Measurements from ENCODE around the gene GRIK3.

GRIK3 gene

DNA sequence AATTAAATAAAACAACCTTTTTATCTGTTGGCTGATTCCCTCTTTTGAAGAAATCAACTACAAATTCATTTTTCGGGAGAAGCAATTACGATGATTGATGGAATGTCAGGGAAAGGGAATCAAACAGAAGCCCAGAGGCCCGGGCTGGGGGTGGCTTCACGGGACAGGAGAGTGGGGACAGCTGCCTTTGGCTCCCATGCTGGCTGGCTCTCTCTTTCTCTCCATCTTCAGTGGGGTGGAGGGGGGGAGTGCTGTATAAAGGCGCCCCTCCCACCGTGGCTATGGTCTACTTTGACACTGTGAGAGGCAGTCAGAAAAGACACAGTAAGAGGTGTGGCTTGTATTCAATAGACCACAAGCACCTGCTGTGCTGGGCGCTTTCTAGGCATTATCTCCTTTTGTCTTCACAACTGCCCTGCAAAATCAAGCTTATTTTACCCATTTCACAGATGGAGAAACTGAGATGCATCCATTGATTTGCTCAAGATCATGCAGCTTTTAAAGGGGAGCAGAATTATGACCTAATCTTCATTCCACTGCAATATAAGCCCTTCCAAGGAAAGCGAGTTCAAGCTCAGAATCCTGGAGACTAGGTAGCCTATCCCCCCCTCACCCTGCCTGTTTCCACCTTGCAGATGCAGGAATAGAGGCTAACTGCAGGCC is 92.9 kb downstream of the GRIK3 start:
- no peak for TF ChIP-seq RAD21 (IDR thresholded peaks at IDR 0.05; ENCODE audit: low read depth)
- TF ChIP-seq TAF1 (IDR thresholded peaks at IDR 0.05; ENCODE audit: low read depth), result no peak

DNA sequence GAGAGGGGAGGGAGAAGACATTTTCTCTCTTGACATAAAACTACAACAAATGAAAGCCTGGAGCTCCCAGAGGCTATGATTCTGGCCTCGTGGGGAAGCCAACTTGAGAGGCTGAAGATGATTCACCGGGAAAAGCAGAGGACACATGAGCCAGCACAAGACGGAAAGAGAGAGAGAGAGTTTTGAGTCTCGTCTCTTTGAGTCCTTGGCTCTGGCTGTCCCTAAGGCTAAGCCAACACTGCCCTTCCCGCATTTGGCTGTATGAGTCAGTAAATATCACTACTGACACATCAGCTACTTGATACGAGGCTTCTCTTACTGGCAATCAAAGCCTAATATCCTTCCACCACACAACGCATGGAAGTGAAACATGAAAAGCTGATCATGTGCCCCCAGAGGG is 95.5 kb downstream of the GRIK3 start:
- TF ChIP-seq TAF1 (IDR thresholded peaks at IDR 0.05; ENCODE audit: low read depth) (no peak), EP300 (IDR thresholded peaks at IDR 0.05; ENCODE audit: borderline replicate concordance) (no peak), FOXM1 (IDR thresholded peaks at IDR 0.05; ENCODE audit: borderline replicate concordance, low read depth) (no peak), CREB1 (IDR thresholded peaks at IDR 0.05; ENCODE audit: low read depth) (no peak), ZBTB7A (IDR thresholded peaks at IDR 0.05; ENCODE audit: low read depth) (no peak), RAD21 (IDR thresholded peaks at IDR 0.05; ENCODE audit: low read depth) (no peak), CEBPB (IDR thresholded peaks at IDR 0.05) (no peak)
- TF ChIP-seq, protein P1, sequence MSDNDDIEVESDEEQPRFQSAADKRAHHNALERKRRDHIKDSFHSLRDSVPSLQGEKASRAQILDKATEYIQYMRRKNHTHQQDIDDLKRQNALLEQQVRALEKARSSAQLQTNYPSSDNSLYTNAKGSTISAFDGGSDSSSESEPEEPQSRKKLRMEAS (IDR thresholded peaks at IDR 0.05), result no peak
- TF ChIP-seq, protein P2, sequence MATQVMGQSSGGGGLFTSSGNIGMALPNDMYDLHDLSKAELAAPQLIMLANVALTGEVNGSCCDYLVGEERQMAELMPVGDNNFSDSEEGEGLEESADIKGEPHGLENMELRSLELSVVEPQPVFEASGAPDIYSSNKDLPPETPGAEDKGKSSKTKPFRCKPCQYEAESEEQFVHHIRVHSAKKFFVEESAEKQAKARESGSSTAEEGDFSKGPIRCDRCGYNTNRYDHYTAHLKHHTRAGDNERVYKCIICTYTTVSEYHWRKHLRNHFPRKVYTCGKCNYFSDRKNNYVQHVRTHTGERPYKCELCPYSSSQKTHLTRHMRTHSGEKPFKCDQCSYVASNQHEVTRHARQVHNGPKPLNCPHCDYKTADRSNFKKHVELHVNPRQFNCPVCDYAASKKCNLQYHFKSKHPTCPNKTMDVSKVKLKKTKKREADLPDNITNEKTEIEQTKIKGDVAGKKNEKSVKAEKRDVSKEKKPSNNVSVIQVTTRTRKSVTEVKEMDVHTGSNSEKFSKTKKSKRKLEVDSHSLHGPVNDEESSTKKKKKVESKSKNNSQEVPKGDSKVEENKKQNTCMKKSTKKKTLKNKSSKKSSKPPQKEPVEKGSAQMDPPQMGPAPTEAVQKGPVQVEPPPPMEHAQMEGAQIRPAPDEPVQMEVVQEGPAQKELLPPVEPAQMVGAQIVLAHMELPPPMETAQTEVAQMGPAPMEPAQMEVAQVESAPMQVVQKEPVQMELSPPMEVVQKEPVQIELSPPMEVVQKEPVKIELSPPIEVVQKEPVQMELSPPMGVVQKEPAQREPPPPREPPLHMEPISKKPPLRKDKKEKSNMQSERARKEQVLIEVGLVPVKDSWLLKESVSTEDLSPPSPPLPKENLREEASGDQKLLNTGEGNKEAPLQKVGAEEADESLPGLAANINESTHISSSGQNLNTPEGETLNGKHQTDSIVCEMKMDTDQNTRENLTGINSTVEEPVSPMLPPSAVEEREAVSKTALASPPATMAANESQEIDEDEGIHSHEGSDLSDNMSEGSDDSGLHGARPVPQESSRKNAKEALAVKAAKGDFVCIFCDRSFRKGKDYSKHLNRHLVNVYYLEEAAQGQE (IDR thresholded peaks at IDR 0.05; ENCODE audit: low read depth), result no peak

DNA sequence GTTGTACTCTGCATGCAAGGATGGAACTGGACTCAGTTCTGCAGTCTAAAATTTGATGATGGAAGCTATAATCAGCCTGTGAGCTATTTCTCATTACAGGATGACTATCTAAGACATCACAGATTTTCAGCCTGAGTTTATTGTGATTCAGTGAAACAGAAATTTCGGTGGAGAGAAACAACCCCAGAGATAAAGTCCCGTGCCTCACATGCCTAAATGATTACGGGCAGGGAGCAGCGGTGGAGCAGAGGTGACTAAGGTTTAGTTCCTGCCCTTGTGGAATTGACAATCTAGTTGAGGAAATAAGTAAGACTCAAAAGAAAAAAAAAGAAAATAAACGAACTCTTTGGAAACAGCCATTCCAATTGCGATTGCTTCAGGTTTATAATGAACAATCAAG is 96.9 kb downstream of the GRIK3 start:
- TF ChIP-seq, protein P3, sequence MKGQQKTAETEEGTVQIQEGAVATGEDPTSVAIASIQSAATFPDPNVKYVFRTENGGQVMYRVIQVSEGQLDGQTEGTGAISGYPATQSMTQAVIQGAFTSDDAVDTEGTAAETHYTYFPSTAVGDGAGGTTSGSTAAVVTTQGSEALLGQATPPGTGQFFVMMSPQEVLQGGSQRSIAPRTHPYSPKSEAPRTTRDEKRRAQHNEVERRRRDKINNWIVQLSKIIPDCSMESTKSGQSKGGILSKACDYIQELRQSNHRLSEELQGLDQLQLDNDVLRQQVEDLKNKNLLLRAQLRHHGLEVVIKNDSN (IDR thresholded peaks at IDR 0.05), result no peak
- no peak for TF ChIP-seq TCF12 (IDR thresholded peaks at IDR 0.05; ENCODE audit: low read depth)
- TF ChIP-seq, protein P2 (IDR thresholded peaks at IDR 0.05; ENCODE audit: low read depth), result no peak

DNA sequence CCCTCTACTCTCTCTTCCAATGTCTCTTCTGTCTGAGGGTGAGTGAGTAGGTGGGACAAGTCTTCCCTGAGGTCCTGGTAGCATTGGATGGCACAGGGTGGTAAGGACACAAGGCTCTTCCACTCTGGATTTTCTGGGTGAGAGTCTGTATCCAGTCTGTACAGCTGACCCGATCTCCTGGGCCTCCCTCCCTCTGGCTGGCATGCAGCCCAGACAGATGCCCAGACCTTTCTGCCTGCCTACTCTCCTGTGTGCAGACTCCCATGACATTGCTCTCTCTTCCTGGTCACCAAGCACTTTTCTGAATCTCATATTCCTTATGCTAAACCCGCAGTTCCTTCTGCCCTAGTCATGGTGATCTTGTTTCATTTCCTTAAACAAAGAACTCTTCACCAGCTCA is 100.3 kb downstream of the GRIK3 start:
- no peak for TF ChIP-seq CEBPB (IDR thresholded peaks at IDR 0.05)
- TF ChIP-seq NFIC (IDR thresholded peaks at IDR 0.05), result no peak
- no peak for TF ChIP-seq TAF1 (IDR thresholded peaks at IDR 0.05; ENCODE audit: low read depth)
- TF ChIP-seq RAD21 (IDR thresholded peaks at IDR 0.05; ENCODE audit: low read depth), result no peak
- no peak for TF ChIP-seq ZBTB7A (IDR thresholded peaks at IDR 0.05; ENCODE audit: low read depth)
- no peak for TF ChIP-seq TEAD4 (IDR thresholded peaks at IDR 0.05)
- TF ChIP-seq, protein P1 (IDR thresholded peaks at IDR 0.05), result no peak

DNA sequence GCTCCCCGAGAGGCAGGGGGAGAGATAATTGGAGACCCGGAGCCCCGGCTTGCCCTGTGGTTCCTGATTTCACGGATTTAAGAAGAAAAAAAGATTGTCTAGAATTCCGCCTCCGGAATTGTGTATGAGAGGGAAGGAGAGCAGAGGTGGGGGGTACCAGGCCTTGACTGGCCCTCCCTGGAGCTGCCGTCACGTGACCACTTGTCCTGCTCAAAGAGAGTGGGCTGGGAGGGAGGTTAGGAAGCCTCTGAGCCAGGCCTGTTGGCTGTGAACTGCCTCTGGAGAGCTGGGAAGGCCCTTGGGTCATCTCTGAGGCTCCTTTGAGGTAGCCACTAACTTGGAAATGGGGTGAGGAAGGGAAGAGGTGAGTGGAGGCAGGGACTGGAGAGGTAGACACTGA is 106.5 kb downstream of the GRIK3 start:
- no peak for TF ChIP-seq EGR1 (IDR thresholded peaks at IDR 0.05)
- TF ChIP-seq TCF12 (IDR thresholded peaks at IDR 0.05; ENCODE audit: low read depth), result no peak
- TF ChIP-seq RAD21 (IDR thresholded peaks at IDR 0.05; ENCODE audit: low read depth), result no peak
- no peak for TF ChIP-seq TAF1 (IDR thresholded peaks at IDR 0.05; ENCODE audit: low read depth)
- TF ChIP-seq YY1 (IDR thresholded peaks at IDR 0.05; ENCODE audit: low read depth), result no peak
- TF ChIP-seq NFIC (IDR thresholded peaks at IDR 0.05), result no peak
- no peak for TF ChIP-seq FOXM1 (IDR thresholded peaks at IDR 0.05; ENCODE audit: borderline replicate concordance, low read depth)

DNA sequence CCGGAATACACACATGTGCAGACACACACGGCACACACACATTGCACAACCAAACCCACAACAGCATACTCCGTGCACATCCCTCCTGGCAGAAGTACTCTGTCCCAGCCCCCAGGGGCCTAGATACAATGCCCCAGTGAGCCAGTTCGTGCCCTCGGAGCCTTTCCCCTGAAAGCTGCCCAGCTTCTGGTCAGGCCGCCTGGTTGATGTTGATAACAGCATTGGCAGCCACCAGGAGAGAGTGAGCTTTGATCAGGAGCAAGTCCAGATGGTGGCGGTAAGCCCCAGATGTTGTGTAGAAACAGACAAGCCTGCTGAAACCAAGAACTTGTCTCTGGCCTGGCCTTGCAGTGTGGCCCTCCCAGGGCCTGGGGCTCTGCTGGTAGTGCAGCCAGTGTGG is 109.1 kb downstream of the GRIK3 start:
- TF ChIP-seq TEAD4 (IDR thresholded peaks at IDR 0.05) (no peak), YY1 (IDR thresholded peaks at IDR 0.05; ENCODE audit: low read depth) (no peak), RAD21 (IDR thresholded peaks at IDR 0.05; ENCODE audit: low read depth) (no peak), TAF1 (IDR thresholded peaks at IDR 0.05; ENCODE audit: low read depth) (no peak), CREB1 (IDR thresholded peaks at IDR 0.05; ENCODE audit: low read depth) (no peak), EP300 (IDR thresholded peaks at IDR 0.05; ENCODE audit: borderline replicate concordance) (no peak)
- TF ChIP-seq, protein P3 (IDR thresholded peaks at IDR 0.05), result no peak
- TF ChIP-seq, protein P1 (IDR thresholded peaks at IDR 0.05), result no peak
